ENCODE results near the gene H6PD.

Gene H6PD, protein sequence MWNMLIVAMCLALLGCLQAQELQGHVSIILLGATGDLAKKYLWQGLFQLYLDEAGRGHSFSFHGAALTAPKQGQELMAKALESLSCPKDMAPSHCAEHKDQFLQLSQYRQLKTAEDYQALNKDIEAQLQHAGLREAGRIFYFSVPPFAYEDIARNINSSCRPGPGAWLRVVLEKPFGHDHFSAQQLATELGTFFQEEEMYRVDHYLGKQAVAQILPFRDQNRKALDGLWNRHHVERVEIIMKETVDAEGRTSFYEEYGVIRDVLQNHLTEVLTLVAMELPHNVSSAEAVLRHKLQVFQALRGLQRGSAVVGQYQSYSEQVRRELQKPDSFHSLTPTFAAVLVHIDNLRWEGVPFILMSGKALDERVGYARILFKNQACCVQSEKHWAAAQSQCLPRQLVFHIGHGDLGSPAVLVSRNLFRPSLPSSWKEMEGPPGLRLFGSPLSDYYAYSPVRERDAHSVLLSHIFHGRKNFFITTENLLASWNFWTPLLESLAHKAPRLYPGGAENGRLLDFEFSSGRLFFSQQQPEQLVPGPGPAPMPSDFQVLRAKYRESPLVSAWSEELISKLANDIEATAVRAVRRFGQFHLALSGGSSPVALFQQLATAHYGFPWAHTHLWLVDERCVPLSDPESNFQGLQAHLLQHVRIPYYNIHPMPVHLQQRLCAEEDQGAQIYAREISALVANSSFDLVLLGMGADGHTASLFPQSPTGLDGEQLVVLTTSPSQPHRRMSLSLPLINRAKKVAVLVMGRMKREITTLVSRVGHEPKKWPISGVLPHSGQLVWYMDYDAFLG

DNA sequence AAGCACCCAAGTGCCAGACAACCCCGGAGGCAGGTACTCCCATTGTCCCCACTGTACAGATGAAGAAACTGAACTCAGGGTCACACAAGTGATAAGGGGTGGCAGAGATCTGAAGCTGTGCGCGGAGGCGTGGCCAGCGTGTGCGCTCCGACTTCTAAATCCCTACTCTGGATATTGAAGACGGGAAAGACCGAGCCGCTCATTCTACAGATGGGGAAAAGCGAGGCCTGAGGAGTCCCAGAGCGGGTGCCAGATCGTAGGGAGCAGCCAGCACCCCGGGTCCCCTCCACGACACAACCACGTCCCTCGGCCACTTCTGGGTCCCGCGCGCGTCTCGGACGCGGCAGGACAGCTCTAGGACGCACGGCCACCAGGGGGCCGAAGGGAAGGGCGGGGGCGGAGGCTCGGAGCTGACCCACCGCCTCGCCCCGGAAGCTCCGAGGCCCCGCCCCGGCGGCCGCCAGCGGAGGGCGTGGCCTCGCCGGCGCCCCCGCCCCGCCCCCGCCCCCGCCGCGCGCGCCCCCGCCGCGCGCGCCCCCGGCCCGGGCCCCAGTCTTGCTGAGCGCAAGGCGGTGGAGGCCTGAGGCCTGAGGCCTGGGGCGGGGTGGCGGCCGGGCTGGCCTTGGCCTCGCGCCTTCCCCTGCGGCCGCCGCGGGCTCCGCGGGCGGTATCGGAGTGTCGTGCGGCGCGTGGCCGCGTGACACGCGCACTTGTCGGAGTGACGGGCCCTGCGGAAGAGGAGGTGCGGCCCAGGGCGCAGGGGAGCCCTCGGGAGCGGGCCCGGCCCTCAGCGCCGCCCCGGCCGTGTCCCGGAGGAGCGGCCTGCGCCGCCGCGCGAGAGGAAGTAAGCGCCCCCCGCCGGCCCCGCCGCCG, at the start of gene H6PD:
Gene H6PD (plus strand): TSS at position 552 of the 873 bp plus-strand sequence. CDS start 10,161 bp downstream, outside the sequence.
- DNase-seq = peak; percentile 80

DNA sequence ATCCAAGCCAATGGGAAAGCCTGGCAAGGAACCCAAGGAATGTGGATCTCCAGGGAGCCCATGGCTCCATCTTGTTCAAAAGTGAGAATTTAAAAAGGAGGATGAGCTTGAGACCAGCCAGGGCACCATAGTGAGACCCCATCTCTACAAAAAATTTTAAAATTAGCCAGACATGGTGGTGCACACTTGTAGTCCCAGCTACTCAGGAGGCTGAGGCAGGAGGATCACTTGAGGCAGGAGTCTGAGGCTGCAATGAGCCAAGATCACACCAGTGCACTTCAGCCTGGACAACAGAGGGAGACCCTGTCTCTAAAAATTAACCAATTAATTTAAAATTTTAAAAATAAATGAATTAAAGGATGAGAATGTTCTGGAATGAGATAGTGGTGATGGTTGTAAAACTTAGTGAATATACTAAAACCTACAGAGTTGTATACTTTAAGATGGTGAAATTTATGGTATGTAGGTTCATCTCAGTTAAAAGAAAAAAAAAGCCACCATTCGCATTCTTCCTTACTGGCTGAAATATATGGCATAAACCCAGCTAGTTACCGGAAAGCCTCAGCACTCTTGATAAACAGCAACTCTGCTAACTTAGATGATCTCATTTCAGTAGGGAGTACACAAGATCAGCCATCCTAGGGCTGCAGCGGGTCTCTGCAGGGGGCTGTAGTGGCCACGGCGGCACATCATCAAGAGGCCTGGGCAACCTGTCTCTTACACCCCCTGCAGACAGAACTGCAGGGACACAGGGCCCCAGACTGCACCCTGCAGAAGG, 48.3 kb upstream of the H6PD start:
- no peak for DNase-seq

DNA sequence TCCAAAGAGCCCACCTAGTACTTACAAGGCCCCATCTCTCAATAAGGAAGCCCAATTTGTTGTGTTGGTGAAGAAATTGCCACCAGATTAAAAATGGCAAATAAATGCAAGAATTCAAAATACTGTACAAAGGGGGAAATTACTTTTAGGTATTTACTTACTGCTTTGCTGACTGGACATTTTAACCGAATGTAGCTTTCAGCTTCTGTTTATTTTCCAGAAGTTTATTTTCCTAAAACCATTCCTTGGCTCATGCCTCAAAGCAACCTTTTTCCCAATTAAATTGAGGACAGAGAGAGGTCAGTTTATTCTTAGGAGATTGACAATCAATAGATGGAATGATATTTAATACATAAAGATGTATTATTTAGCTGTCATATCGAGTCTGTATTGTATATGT, 47.6 kb upstream of the H6PD start:
- no peak for DNase-seq

DNA sequence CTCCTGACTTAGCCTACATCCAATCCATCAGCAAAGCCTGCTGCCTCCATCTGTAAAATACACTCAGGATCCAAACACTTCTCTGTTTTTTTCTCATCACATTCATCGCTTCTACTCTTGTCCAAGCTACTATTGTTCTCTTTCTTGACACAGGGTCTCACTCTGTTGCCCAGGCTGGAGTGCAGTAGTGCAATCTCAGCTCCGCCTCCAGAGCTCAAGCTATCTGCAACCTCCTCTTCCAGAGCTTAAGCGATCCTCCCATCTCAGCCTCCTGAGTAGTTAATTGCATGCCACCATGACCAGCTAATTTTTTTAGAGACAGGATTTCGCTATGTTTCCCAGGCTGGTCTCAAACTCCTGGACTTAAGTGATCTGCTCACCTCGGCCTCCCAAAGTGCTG, 44.3 kb upstream of the H6PD start:
- no peak for DNase-seq

DNA sequence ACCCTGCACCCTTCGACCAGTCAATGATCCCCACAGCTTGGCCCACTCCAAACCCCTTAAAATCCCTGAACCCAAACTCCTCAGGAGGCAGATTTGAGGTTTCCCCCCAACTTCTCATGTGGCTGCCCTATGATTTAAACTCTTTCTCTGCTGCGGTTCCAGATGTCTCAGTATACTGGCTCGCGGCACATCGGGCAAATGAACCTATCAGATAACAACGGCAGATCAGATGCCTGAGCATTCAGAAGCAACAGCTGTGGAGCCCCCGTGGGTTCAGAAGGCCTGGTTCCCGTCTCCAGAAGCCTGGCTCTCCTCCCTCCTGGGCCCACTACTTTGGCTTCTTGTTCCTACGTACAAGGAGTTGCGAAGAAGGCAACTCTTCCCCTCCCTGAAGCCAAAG, 43.3 kb upstream of the H6PD start:
- DNase-seq = no peak

DNA sequence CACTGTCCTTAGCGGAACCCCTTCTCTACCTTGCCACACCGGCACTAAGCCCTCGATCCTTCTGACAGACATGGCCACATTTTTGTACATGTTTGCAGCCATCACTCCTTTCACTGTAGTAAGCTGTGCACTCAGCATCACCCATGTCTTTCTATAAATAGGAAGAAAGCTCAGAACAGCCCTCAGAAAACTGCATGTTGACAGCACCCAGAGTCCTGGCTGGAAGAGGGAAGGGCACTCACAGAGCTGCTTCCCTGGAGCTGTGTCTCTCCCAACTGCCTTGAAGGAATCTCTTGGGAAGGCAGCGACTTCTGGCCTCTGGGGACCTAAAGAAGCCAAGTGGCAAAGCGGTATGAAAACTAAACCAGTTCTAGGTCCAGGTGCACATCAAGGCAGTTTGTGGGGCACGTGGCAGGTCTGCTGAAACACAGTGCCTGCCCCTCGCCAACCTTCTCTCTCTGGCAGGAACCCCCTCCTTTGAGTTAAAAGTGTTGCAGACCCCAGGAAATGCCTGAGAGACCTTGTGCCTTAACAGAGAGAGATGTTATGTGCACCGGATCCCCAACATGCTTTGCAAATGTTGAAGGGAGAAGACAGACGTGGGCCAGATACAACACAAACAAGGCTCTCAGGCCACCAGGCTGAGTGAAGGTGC, 41.9 kb upstream of the H6PD start:
- DNase-seq = no peak

DNA sequence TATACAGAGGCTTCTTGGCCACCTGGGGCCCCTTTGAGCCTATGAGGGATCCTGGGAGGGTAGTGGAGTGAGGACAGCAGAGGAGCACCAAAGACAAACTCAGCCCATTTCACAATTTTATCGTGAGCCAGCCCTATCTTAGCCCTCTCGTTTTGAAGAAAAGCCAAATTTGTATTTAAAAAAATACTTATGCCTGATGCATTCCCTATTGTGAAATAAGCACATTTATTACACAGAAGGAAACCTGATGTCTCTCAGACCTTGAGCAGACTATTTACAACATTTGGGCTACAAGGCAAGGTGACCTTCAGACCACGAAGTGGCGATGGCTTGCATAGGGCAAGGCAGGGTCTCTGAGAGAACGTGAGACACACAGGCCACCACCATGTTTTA, 41.3 kb upstream of the H6PD start:
- DNase-seq = no peak

DNA sequence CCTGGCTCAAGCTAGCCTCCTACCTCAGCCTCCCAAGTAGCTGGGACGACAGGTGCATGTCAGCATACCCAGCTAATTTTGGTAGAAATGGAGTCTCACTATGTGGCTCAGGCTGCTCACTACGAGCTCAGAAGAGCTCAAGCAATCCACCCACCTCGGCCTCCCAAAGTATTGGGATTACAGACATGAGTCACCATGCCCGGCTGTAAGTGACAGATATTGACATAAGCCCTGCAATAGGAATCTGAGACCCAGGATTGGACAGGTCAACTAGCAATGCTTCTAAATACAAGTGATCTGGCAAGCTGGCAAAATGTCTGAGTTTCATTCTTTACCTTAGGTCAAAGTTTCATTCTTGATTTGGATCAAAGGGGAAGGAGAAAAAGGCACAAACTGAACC, 40.5 kb upstream of the H6PD start:
- no peak for DNase-seq

DNA sequence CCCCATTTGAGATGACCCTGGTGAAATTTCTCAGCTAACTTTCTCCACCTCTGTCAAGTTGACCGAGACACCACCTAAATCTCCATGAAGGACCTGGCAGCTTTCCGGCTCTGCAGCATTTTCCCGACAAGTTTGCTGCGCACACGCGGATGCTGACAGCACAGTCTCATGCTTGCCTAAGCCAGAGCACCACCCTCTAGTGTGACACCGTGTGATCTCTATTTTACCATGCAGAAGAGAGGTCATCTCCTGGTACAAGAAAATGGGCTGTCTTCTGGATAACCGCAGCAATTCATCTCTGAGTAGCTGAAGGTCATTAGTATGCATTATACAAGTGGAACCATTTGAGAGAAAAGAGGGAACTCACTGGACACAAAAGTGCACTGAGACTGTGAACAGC, 38.9 kb upstream of the H6PD start:
- no peak for DNase-seq

DNA sequence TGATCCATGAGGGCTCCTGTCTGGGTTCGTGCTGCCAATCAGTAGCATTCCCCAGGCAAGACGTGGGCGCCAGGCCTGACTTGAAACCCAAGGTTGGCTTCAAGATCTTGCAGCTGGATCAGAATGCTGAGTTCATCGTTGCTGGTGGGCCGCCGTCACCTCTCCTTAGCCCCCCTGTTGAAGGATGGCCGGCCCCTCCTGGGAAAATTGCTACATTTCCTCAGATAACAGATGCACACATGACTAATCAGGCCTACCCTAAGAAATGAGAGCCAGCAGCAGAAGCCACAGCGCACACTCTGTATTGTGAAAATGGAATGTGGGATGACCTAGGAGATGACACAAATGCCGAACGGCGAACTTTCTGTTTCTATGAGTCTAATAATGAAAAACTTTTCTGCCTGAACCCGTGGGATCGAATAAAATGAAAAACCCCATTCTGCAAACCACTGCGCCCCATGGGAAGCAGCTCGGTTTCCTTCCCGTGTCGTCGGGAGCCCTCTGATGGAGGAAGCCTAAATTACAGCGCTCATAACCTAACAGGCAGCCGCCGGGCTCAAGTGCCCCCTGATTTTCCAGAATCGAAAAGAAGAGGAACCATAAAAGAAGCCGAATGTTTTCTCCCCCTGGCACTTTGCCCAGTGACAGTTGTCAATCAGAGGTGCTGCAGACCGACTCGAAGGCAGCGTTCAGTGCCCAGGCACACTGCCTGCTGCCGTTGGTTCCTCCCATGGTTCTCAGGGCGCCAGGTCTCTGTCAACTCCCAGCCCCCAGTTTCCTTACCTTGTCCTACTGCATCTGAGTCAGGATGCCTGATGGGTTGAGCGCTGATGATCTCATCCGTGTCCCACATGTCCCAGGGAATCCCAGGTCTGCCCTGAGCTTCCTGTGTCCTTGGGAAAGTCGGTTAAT, 38.2 kb upstream of the H6PD start:
- DNase-seq = peak; percentile 56

DNA sequence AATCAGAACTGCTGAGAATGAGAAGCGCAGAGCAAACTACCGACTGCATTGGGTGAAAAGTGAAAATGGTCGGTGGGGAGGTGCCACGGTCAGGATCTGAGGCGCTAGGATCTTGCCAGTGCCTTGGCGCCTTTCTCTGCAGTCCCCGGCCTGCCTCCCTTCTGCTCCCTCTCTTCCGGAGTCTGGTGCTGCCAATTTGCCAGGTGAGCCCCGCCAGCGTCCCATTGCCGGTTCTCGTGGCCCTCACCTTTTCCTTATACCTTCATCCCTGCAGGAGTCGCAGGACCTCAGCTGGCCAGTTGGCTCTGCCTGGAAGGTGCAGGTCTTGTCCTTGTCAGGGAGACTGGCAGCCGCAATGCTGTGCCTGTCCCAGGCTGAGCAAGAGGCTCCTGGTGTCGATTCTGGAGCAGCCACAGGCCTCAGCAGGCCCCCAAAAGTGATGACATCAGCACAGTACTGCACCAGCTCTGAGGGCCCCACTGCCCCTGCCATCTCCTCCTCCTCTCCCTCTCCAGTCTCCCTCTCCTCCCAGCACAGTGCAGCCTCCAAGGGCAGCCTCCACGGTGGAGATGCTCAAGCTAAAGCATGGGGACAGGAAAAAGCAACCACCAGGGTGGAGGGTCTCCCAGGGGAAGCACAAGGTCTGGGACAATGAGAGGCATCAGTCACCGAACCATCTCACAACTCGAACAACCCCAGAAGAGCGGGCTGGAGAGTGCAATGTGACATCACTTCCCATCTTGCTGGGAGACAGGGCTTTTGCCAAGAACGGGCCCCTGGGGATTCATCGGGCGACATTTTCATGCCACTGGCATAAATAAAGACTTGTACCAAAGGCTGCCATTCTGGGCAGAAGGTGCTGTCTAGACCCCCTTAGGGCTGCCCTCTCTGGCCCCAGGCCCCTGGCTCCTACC, 37.1 kb upstream of the H6PD start:
- no peak for DNase-seq

DNA sequence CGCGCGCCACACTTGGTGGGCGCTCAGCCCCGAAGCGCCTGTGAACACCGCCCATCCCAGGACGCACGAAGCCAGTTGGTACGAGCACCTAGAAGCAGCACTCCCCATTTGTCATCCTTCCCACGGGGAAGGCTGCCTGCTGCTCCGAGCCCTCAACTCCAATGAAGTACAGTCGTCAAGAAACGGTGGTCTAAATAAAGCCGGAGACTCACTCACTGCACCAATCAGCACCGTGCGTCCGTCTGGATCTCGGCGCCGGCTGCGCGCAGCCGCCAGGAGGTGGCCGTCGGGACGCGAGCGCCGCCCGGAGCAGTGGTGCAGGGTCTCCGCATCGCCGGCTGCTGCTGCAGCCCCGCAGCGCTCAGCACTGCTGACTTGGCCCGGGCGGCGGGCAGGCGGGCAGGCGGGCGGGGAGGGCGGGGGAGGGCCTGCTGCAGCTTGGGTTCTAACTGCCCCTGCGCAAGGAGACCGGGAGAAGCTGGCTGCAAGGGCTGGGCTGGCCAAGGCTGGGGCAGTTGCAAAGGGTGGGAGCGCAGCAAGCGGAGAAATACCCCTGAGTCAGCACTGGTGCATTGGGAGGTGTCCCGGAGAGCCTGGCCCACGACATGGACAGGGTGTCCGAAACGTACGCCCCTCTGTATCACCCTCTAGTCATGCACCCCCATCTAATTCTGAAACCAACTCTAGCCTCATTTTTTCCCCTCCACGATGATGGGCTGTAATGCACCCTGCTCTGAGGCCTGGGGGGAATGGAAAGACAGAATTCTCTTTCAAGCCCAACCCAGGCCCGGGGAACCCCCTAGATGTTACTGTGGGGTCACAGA, 35.8 kb upstream of the H6PD start:
- DNase-seq = no peak

DNA sequence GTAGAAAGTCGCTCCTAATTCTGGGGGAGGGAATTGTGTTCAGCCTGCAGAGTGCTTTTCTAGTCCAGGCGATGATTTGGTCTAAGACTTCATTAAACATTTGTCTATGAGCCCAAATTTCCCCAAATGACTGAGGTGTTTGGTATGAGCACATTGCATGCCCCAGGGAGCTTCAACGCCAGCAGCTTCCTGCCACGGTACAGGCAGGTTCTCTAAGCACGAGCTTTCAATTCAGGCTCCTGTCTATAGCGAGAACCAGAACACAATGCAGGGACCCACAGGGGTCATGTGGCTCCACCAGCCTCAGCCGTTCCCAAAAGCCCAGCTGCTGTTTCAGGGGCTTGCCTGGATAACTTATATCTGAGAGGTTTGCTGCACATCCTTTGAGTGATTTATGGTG, 34.1 kb upstream of the H6PD start:
- no peak for DNase-seq

DNA sequence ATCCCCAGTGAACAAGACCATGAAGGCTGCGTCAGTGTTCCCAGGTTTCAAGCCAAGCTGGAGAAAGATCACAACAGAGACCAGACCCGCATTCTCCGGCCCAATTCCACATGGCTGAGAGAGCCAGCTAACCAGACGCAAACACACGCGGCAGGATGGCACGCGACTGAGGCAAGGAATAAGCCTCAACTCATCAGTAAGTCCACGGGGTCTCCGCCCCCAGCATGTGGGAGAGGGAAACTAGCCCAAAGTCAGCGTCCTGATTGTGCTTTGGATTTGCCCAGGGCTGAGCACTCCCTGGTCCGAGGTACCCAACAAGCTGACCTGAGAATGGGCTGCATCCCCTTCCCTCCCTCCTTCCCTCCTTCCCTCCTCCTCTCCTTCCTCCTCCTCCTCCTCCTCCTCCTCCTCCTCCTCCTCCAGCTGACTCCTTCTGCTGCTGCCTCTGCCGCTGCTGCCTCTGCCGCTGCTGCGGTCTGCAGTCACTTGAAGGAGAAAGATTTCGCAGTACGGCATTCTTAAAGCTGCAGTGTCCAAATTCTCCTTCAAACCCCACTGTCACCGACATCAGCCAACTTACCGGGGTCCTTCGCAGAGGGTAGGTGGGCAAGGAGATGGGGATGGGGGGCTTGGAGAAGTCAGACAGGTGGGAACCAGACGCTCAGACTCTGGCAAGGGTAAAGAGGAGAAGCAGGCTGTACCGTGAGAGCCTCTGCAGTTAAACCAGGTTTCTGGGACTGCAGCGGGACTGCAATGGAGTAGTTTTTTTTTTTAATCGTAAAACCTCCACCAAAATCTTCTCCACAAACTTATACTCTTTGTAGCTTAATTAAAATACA, 33.0 kb upstream of the H6PD start:
- DNase-seq = peak; percentile 15

DNA sequence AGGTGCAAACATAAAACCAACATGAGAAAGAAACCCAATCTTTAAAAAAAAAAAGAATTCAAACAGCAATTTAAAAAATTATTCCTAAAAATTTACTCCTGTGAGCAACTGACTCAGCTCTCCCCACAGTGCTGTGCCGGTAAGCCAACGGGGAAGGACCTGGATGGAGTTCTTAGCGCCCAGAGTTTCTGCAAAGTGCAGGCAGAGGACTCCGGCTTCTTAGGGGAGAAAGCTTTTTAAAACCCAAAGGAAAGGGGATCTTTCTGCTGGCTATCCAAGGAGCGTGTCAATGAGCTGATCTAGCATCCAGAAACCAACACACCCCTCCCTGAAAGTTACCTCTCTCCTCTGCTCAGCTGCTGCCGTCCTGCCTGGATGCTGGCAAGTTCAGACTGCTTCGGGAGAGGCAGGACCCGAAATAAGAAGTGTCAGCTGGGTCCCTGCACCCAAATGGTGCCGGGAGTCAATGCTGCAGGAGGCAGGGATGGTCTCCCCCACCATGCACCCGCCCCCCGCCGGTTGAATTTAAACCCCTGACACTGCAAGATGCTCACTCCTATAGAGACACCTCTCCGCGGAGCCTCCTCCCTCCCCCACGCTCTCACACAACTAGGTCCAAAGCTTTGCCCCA, 32.2 kb upstream of the H6PD start:
- DNase-seq = no peak

DNA sequence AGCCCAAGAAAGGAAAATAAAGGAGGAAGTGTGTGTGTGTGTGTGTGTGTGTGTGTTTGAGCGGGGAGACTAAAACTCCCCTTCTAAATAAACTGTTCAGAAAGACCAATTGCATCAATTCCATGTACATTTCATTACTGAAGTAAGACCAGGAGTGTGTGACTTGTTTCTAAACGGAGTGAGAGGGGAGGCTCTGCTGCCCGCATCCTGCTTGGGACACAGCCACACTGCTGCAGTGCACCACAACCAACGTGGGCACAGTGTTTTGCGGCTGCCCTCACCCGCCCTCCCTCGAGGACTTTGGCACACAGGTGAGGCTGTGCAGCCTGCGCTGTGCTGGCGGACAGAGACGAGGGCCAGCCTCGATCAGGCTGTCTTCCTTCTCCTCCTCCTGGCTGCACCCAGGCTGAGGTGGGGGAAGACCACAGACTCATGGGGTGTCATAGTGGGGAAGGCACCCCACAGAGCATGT, 31.0 kb upstream of the H6PD start:
- DNase-seq = peak; percentile 9

DNA sequence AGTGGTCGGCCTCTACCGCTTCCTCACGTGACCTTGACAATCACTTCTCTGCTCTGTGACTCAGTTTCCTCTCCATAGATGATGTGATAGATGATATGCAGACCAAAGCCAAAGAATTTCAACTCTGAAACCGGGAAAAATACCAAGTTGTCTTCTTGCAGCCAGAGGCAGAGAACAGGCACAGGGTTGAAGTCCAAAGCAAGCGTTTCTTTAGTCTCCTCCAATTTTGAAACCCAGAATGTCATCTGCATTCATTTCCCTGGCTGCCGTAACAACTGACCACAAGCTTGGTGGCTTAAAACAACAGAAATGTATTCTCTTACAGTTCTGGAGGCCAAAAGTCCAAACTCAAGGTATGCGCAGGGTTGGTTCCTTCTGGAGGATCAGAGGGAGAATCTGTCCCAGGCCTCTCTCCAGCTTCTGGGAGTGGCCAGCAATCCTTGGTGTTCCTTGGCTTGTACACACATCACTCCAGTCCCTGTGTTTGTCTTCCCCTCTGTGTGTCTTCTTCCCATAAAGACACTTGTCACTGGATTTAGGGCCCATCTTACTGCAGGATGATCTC, 30.3 kb upstream of the H6PD start:
- no peak for DNase-seq

All from CD4-positive, alpha-beta T cell treated with Interleukin-21 for 1 hour (primary cell).